Naive B cell (primary cell): Measurements from ENCODE around the gene HACD2. TPM values are rescaled to one million over a fixed set of nuclear protein-coding genes. Genes with fewer than 3 reads are reported as not detected.

Source experiments
- ATAC-seq, 2 donors: fragments of 150-1000 bp; cut with Tn5 transposase; 2 replicates each; pipeline ENCODE4 v1.10.0; 2021; ENCODE audit warnings: low read depth in 2 of 2, mild to moderate bottlenecking in 2 of 2, moderate library complexity in 2 of 2
- DNase-seq: peaks from one replicate; pipeline ENCODE4 v3.0.0; 2022
- H3K27ac Mint-ChIP-seq, 6 donors: one replicate each; pipeline ENCODE4 v1.8.0; 2020 to 2022; ENCODE audit warnings: mild to moderate bottlenecking in 6 of 6, mixed read lengths in 6 of 6, moderate library complexity in 5 of 6, inconsistent platforms in 2 of 6
- H3K27me3 Mint-ChIP-seq, 3 donors: one replicate each; pipeline ENCODE4 v1.8.0; 2021 to 2022; ENCODE audit warnings: mixed read lengths in 3 of 3, mild to moderate bottlenecking in 1 of 3
- H3K36me3 Mint-ChIP-seq, 2 donors: one replicate each; pipeline ENCODE4 v1.8.0; 2020 to 2022; ENCODE audit warnings: mixed read lengths in 2 of 2, inconsistent platforms in 1 of 2, mild to moderate bottlenecking in 1 of 2
- H3K4me1 Mint-ChIP-seq, 3 donors: one replicate each; pipeline ENCODE4 v1.8.0; 2020 to 2022; ENCODE audit warnings: mixed read lengths in 3 of 3, inconsistent platforms in 1 of 3, mild to moderate bottlenecking in 1 of 3, moderate library complexity in 1 of 3
- H3K4me3 Mint-ChIP-seq, 8 donors: one replicate each; pipeline ENCODE4 v1.8.0; 2020 to 2022; ENCODE audit warnings: mild to moderate bottlenecking in 8 of 8, mixed read lengths in 8 of 8, moderate library complexity in 8 of 8, inconsistent platforms in 2 of 8
- H3K9me3 Mint-ChIP-seq, 7 donors: one replicate each; pipeline ENCODE4 v1.8.0; 2020 to 2022; ENCODE audit warnings: mixed read lengths in 7 of 7, mild to moderate bottlenecking in 5 of 7, inconsistent platforms in 2 of 7, moderate library complexity in 1 of 7
- polyA plus RNA-seq, 6 donors: library from polyadenylated mRNA; unstranded; fragments of 300-500 nt; fragmentation: Illumina TruSeq; gene quantifications; one replicate each; pipeline ENCODE4 v1.2.3, GENCODE V29; 2021; ENCODE audit warnings: low read depth in 6 of 6

The HACD2 gene
- polyA plus RNA-seq, 6 donors from 2014 or later: 35.3 to 56.2 (median 43.7) TPM

DNA sequence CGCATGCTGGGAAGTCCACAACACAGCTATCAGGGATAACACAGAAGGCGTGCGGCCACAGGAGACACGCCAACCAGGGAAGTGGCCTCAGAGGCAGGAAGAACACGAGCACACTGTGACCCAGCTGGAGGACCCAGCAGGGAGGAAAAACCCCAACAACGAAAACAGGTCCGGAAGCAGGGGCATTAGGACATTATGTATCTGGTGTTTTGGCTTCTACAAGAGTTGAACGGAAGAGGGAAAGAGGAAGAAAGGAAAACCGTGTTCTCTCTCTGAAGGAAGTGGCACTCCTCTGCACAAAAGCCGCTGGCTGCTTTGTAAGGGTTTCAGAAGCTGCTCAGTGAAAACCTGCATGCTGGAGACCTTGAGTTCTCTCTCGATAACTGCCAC, 61.8 kb downstream of the HACD2 start:
- no peak for DNase-seq
- peak overlapping the region in 6 of 8 donors; percentile 14 to 83 (median 39) for H3K4me3 Mint-ChIP-seq
- H3K9me3 Mint-ChIP-seq: no peaks in the 10 kb centered on the region
- H3K27ac Mint-ChIP-seq: peak overlapping the region; percentile 41 to 95 (median 75)
- peaks cover 31 to 39% of the 10 kb centered on the region in 2 donors for H3K36me3 Mint-ChIP-seq
- no peaks in the 10 kb centered on the region for H3K27me3 Mint-ChIP-seq
- ATAC-seq: peak in 1 of 2 donors; percentile 32
- peaks cover 39 to 46% (median 44%) of the 10 kb centered on the region in 3 donors for H3K4me1 Mint-ChIP-seq

DNA sequence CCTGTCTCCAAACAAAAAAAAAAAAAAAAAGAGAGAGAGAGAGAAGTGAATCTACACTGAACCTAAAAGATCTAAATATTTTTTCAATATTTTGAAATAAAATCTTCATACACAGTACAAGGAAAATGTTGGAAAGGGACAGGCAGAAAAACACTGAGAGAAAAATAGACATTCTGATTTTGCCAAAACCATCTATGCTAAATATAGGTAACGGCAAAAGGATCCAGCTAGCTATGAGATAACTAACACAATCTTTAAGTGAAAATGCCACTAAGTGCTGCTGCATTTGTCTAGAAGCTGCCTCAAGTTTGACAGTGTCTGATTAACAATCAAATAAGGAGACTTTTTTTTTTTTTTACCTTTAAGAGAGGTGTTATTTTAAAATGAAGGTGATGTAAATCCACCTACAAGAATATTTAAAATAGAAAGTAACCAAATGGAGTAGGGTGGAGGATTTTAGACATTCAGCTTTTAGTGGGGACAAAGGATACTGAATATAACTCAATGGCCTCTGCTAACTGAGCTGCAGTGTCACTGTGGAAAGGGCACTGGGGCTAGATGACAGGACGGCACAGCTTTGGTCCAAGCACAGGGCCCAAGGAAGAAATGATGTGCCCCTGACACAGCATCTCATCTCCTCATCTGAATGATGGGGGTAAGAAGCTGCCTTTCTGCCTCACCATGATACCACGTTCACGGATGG, 62.4 kb downstream of the HACD2 start:
- Mint-ChIP-seq H3K9me3 (no peaks in the 10 kb centered on the region), H3K36me3 (peaks cover 26 to 34% of the 10 kb centered on the region in 2 donors), H3K4me3 (peak overlapping the region in 5 of 8 donors; percentile 14 to 83 (median 36)), H3K27ac (peak overlapping the region; percentile 41 to 95 (median 75)), H3K27me3 (no peaks in the 10 kb centered on the region), H3K4me1 (peaks cover 39 to 41% (median 40%) of the 10 kb centered on the region in 3 donors)
- no peak for ATAC-seq
- DNase-seq: no peak

DNA sequence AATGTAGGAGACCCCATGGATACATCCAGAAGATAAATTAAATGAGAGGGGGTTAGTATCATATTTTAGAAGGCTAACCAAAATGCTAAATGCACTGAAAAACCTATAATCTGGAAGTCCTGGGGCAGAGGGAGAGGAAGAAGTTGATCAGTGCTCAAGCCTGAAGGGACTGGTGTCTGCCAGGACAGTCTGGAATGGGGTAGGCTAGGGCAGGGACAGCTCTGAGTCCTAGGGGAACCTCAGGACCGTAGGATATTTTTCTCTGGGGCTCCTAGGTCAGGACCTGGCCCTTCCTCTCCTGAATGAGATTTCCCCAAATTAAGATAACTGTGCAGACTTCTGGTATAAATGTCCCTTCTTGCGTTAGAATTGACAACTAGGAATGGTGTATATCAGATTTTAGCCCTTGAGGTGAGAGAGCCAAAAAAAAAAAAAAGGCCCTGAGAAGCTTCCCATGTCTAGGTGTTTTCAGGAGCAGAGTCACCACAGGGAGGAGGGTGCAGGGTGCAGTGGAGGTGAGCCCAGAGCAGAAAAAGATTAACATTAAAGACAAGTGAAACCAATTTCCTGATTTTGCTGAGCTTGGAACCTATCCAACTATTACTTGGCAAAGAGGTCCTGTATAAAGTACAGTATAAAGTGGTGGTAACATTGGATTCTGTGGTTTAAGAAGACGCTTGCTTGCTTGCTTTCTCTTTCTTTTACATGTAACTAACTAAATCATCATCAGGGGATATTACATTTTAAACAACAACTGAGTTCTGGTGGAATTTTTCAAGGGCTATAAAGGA, 63.5 kb downstream of the HACD2 start:
- DNase-seq: no peak
- no peak for ATAC-seq
- Mint-ChIP-seq H3K36me3 (peaks cover 30 to 33% of the 10 kb centered on the region in 2 donors), H3K4me3 (peak overlapping the region in 1 of 8 donors; percentile 24), H3K4me1 (peaks cover 32 to 36% (median 35%) of the 10 kb centered on the region in 3 donors), H3K9me3 (no peaks in the 10 kb centered on the region), H3K27me3 (no peaks in the 10 kb centered on the region), H3K27ac (peak overlapping the region; percentile 2 to 88 (median 50))

DNA sequence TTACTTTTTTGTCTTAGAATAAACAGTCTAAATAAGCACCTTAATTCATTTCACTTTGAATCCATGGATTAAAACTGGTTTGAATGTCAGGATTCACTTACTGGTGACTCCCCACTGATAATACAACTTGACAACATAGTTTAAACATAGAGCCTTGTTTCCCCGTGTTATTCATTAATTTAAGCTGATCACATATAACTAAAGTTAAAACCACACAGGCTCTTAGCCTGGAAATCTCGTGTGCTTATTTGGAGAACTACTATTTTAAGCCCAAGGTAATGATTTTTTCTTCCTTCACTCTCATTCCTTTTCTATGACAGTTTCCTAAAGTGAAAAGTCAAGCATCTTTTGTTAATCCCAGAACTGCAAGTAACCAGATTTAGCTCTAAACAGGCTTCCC, 64.2 kb downstream of the HACD2 start:
- Mint-ChIP-seq H3K36me3 (peaks cover 23 to 29% of the 10 kb centered on the region in 2 donors), H3K27ac (peak overlapping the region in 5 of 6 donors; percentile 2 to 88 (median 46)), H3K27me3 (no peaks in the 10 kb centered on the region), H3K9me3 (no peaks in the 10 kb centered on the region), H3K4me1 (peaks cover 28 to 36% (median 32%) of the 10 kb centered on the region in 3 donors), H3K4me3 (no peak overlapping the region)
- DNase-seq: no peak
- no peak for ATAC-seq

DNA sequence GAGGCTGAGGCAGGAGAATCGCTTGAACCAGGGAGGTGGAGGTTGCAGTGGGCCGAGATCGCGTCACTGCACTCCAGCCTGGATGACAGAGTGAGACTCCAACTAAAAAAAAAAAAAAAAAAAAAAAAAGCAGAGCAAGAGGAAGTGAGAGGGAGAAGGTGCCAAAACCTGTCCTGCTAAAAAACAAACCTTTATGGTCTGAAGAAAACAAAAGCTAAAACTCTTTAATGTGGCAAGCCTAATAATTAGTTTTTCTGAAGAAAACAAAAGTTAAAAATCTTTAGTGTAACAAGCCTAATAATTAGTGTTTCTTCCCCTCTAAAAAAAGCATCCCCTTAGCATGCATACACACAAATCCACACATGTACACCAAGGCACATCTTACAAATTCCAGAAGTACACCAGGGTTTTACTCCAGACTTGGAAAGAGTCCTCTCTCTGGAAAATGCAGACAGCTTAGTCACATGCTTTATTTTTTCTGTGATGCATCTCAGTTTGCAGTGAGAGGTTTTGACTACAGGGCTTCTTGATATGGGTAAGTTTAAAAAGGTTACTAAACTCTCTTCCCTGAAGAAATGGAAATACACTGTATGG, 65.9 kb downstream of the HACD2 start:
- peaks cover 18% of the 10 kb centered on the region in 2 donors for H3K36me3 Mint-ChIP-seq

DNA sequence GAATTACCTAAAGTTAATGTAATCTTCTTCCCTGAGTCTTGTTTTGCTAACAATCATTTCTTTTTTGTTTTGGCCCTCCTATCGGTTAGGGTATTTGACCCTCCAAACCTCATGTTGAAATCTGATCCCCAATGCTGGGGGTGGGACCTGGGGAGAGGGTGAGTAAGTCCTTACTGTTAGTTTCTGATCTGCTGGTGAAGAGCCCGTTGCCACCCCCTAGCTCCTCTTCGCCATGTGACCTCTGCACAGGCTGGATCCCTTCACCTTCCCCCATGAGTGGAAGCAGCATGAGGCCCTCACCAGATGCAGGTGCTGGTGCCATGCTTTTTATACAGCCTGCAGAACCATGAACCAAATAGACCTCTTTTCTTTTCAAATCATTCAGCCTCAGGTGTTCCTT, 73.1 kb downstream of the HACD2 start:
- H3K36me3 Mint-ChIP-seq: peaks cover 22 to 27% of the 10 kb centered on the region in 2 donors
- no peak overlapping the region for H3K27ac Mint-ChIP-seq
- no peak overlapping the region for H3K4me3 Mint-ChIP-seq
- DNase-seq (no peak), ATAC-seq (no peak)
- H3K9me3 Mint-ChIP-seq: no peaks in the 10 kb centered on the region
- H3K4me1 Mint-ChIP-seq: no peaks in the 10 kb centered on the region
- H3K27me3 Mint-ChIP-seq: no peaks in the 10 kb centered on the region

More for the DNA sequence above, 65.9 kb downstream of the HACD2 start:
- peaks cover 23 to 31% (median 25%) of the 10 kb centered on the region in 3 donors for H3K4me1 Mint-ChIP-seq
- no peaks in the 10 kb centered on the region for H3K27me3 Mint-ChIP-seq
- peak overlapping the region in 1 of 8 donors; percentile 15 for H3K4me3 Mint-ChIP-seq
- ATAC-seq (no peak), DNase-seq (no peak)
- H3K27ac Mint-ChIP-seq: peak overlapping the region in 1 of 6 donors; percentile 27
- H3K9me3 Mint-ChIP-seq: no peaks in the 10 kb centered on the region

DNA sequence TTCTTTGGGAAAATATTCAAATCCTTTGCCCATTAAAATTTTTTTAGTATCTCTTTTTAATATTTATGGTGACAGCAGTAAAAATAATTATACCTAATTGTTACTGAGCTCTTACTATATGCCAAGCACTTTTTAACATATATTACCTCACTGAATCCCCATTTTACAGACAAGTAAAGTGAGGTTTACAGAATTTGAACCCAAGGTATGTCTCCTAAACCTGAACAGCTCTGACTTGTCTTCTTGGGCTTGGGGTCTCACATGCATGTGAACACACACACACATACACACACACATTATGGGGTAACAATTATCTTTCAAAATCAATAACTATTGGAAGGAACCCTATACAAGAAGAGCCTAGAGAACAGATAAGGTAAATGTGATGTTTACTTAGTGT, 73.8 kb downstream of the HACD2 start:
- Mint-ChIP-seq H3K36me3 (peaks cover 22 to 27% of the 10 kb centered on the region in 2 donors), H3K4me1 (no peaks in the 10 kb centered on the region)

DNA sequence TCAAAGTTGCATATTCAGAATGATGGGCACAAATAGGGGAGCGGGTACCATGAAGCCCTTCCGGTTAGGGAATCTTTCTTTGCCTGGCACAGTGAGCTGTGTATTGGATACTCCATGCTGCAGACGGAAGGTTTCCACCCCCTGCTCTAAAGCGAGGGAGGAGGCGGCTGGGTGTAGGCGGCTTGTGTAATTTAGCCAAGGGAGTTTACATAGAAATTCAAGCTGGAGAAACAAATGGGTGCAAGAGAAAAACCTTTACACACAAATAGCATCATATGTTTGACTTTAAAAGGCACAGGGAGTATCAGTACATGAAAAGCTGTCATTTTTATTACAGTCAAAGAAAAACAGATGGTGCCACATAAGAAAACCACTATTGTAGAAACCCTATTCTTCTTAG, 76.7 kb downstream of the HACD2 start:
- H3K4me3 Mint-ChIP-seq: peak overlapping the region in 1 of 8 donors; percentile 53
- no peak for DNase-seq
- H3K27ac Mint-ChIP-seq: peak overlapping the region in 3 of 6 donors; percentile 12 to 81 (median 19)
- no peaks in the 10 kb centered on the region for H3K4me1 Mint-ChIP-seq
- no peaks in the 10 kb centered on the region for H3K9me3 Mint-ChIP-seq
- no peak for ATAC-seq
- peaks cover 14 to 23% of the 10 kb centered on the region in 2 donors for H3K36me3 Mint-ChIP-seq
- H3K27me3 Mint-ChIP-seq: no peaks in the 10 kb centered on the region

More for the DNA sequence above, 73.8 kb downstream of the HACD2 start:
- no peaks in the 10 kb centered on the region for H3K27me3 Mint-ChIP-seq
- DNase-seq (no peak), ATAC-seq (no peak)
- H3K9me3 Mint-ChIP-seq: no peaks in the 10 kb centered on the region
- H3K4me3 Mint-ChIP-seq: no peak overlapping the region
- no peak overlapping the region for H3K27ac Mint-ChIP-seq

DNA sequence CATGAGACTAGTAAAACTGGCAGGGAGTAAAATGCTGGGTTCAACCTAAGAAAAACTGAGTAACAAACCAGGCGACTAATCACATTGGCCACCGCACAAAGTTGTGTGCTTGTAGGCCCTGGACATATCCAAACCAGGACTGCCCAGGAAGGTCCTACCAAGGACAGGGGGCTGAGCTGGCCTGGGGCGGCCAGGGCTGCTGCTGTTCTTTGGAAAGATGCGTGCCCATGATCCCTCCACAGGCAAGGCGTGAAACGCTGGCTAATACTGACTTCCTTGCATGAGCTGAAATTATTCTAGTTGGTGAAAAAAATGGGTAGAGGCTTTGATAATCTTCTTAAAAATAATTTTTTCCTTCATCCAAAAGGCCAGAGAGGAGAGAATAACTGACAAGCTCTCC, 79.0 kb downstream of the HACD2 start:
- peak overlapping the region in 1 of 8 donors; percentile 61 for H3K4me3 Mint-ChIP-seq
- peaks cover 0 to 5% (median 3%) of the 10 kb centered on the region in 3 donors for H3K4me1 Mint-ChIP-seq
- ATAC-seq: no peak
- H3K27me3 Mint-ChIP-seq: no peaks in the 10 kb centered on the region
- peak overlapping the region in 1 of 6 donors; percentile 26 for H3K27ac Mint-ChIP-seq
- H3K9me3 Mint-ChIP-seq: no peaks in the 10 kb centered on the region
- DNase-seq: no peak
- peaks cover 8 to 9% of the 10 kb centered on the region in 2 donors for H3K36me3 Mint-ChIP-seq

DNA sequence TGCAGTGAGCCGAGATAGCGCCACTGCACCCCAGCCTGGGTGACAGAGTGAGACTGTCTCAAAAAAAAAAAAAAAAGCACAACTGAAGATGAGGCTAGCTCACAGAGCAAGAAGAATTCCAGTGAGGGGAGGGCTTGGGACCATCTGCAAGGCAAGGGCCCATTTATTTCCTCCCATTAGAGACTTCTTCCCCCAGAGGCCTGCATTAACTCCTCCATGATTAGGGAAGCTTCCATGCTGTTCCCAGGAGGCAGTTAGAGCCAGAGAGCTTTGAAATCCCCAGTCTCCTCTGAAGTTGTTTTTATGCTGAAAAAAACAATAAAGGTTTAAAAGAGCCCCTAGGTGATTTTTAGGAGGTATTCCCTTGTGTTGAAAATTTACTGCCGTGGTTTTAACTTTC, 81.7 kb downstream of the HACD2 start:
- Mint-ChIP-seq H3K4me3 (no peak overlapping the region), H3K36me3 (peaks cover 8 to 9% of the 10 kb centered on the region in 2 donors), H3K9me3 (no peaks in the 10 kb centered on the region), H3K4me1 (peaks cover 0 to 5% (median 3%) of the 10 kb centered on the region in 3 donors), H3K27me3 (no peaks in the 10 kb centered on the region), H3K27ac (no peak overlapping the region)
- no peak for ATAC-seq
- DNase-seq: no peak

DNA sequence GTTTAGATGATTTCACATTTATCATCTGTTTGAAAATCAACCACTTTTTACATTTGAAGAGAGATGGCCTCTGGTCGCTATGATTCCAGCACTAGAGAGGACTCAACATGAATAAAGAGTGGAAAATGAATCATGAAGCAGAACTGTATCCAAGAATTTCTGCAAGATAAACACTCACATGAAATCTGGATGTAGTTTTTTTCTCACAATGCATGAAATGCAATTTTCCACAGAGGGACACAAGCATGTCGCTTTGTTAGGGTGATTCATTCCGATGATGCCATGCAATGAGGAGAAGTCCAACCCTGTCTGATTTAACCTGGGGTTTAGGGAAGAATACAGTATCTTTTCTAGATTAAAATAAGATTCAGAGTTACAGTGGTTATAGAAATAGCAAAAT, 85.5 kb downstream of the HACD2 start:
- DNase-seq (no peak), ATAC-seq (no peak)
- Mint-ChIP-seq H3K27me3 (no peaks in the 10 kb centered on the region), H3K4me3 (no peak overlapping the region), H3K9me3 (no peaks in the 10 kb centered on the region), H3K4me1 (peaks cover 0 to 5% (median 3%) of the 10 kb centered on the region in 3 donors), H3K27ac (no peak overlapping the region), H3K36me3 (peaks cover 8 to 9% of the 10 kb centered on the region in 2 donors)

DNA sequence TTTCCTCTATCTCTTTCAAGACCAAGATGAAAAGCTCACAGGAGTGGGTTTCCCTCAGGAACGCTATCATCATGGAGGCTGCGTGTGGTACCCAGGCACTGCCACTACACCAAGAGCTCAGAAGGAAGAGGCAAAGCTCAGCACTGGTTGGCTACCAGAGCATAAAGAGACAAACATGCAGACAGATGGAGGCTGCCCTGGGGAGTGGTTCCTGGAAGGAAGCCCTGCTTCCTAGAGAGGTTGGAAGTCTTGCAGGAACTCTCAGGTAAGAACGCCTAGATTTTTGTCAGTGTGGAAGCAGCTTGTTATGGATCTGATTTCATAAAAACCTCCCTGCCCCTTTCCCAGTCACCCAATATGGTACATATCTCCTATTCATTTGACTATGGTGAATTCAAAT, 86.1 kb downstream of the HACD2 start:
- Mint-ChIP-seq H3K36me3 (peaks cover 8 to 9% of the 10 kb centered on the region in 2 donors), H3K27ac (no peak overlapping the region), H3K27me3 (no peaks in the 10 kb centered on the region), H3K4me3 (no peak overlapping the region), H3K9me3 (no peaks in the 10 kb centered on the region), H3K4me1 (peaks cover 0 to 5% (median 3%) of the 10 kb centered on the region in 3 donors)
- ATAC-seq: no peak
- no peak for DNase-seq

DNA sequence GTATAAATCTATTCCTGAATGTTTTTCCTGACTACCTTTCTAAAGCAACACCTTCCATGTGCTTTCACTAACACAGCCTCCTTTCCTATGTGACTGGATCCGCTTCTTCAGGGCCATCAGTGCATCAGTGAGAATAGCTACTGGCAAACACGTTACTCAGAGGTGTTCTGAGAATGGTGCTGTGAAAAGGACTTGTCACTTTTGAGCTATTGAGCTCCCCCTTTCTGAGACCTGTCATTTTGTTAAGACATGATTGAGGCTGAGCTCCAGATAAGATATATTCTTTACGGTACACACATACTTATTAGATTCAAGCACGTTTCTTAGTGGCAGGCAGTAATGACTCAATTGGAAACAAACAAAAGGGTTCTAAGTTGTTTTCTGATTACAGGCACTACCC, 90.9 kb downstream of the HACD2 start:
- H3K4me3 Mint-ChIP-seq: no peak overlapping the region
- ATAC-seq (no peak), DNase-seq (no peak)
- no peaks in the 10 kb centered on the region for H3K27me3 Mint-ChIP-seq
- peaks cover 0 to 17% of the 10 kb centered on the region in 2 donors for H3K36me3 Mint-ChIP-seq
- H3K9me3 Mint-ChIP-seq: no peaks in the 10 kb centered on the region
- H3K27ac Mint-ChIP-seq: no peak overlapping the region
- no peaks in the 10 kb centered on the region for H3K4me1 Mint-ChIP-seq
